ENCODE measurements around the gene ITPA. TPM values are rescaled to one million over a fixed set of nuclear protein-coding genes. Genes with fewer than 3 reads are reported as not detected.

The ITPA gene
- total and polyA plus RNA-seq, 2 experiments from 2014 or later: 57.5 to 81.7 TPM

GRCh38 chr20:3166338-3166912 lies 42.9 kb upstream of the ITPA start:
- no peak overlapping the region for H3K27ac ChIP-seq (ENCODE audit: low read depth)
- peaks cover 22% of the 10 kb centered on the region for H3K27me3 Mint-ChIP-seq (ENCODE audit: insufficient read depth, low read depth, poor library complexity)

More at GRCh38 chr20:3166338-3166912, 42.9 kb upstream of the ITPA start:
- Histone ChIP-seq H3K9me2 (ENCODE audit: insufficient read depth) (no peaks in the 10 kb centered on the region), H3K4me3 (no peak overlapping the region), H3K36me3 (ENCODE audit: insufficient read depth) (no peaks in the 10 kb centered on the region), H3K4me1 (ENCODE audit: insufficient read depth) (peaks cover 8% of the 10 kb centered on the region), H3K79me2 (replicated peaks; ENCODE audit: insufficient read depth) (no peaks in the 10 kb centered on the region), H3K27me3 (ENCODE audit: insufficient read depth) (peaks cover 5% of the 10 kb centered on the region; the same call in 1 of the 2 replicates), H3K4me2 (no peak overlapping the region), H2AFZ (no peak overlapping the region), H4K20me1 (replicated peaks; ENCODE audit: insufficient read depth) (no peaks in the 10 kb centered on the region), H3F3A (replicated peaks; ENCODE audit: low read depth) (peaks cover 15% of the 10 kb centered on the region; the same call in 1 of the 2 replicates)
- TF ChIP-seq ZNF114 (CRISPR knock-in tag; IDR thresholded peaks at IDR 0.05): no peak
- TF ChIP-seq CREB1 (CRISPR knock-in tag; IDR thresholded peaks at IDR 0.05; ENCODE audit: low read depth): no peak
- TF ChIP-seq JUNB (IDR thresholded peaks at IDR 0.05; ENCODE audit: unreplicated experiment): no peak
- TF ChIP-seq ETS1 (IDR thresholded peaks at IDR 0.05): no peak
- no peak for TF ChIP-seq ZNF331 (CRISPR knock-in tag; IDR thresholded peaks at IDR 0.05; ENCODE audit: low read depth)
- TF ChIP-seq REST (IDR thresholded peaks at IDR 0.05; ENCODE audit: unreplicated experiment): no peak
- no peak for TF ChIP-seq EZH2phosphoT487 (IDR thresholded peaks at IDR 0.05; ENCODE audit: unreplicated experiment)
- no peak for TF ChIP-seq POLR2AphosphoS5 (IDR thresholded peaks at IDR 0.05; ENCODE audit: low read depth)
- TF ChIP-seq STAT1 (IDR thresholded peaks at IDR 0.05; ENCODE audit: unreplicated experiment): no peak
- TF ChIP-seq ZNF462 (CRISPR knock-in tag; IDR thresholded peaks at IDR 0.05): no peak
- TF ChIP-seq EZH2 (IDR thresholded peaks at IDR 0.05; ENCODE audit: low read depth, unreplicated experiment): no peak
- no peak for TF ChIP-seq NANOG (IDR thresholded peaks at IDR 0.05; ENCODE audit: borderline replicate concordance)
- no peak for TF ChIP-seq CTCF (conservative IDR thresholded peaks at IDR 0.05; ENCODE audit: low read depth in 2 of 2)
- ATAC-seq (no peak), DNase-seq (ENCODE audit: low spot score) (no peak)
- no peak overlapping the region for H3K4me3 Mint-ChIP-seq
- H3K27ac Mint-ChIP-seq: no peak overlapping the region
- peaks cover 12% of the 10 kb centered on the region for H3K36me3 Mint-ChIP-seq (ENCODE audit: low read depth)
- H3K9me3 Mint-ChIP-seq: no peaks in the 10 kb centered on the region
- peaks cover 34% of the 10 kb centered on the region for H3K4me1 Mint-ChIP-seq

Measured in GM23338 (cell line).